H1 (cell line): ENCODE results near the gene RNF39. TPM values are rescaled to one million over a fixed set of nuclear protein-coding genes. Genes with fewer than 3 reads are reported as not detected.

Experiments
- ASH2L ChIP-seq: fragments of 200-600, 300-600 bp; sonication (generic); IDR thresholded peaks from one replicate; pipeline ENCODE4 v1.7.1; 2017; ENCODE audit warnings: low read length
- ATF2 ChIP-seq: IDR thresholded peaks from 2 replicates; pipeline ENCODE4 v1.6.1; 2012; ENCODE audit warnings: low read length, inconsistent platforms
- EGR1 ChIP-seq: IDR thresholded peaks from 2 replicates; pipeline ENCODE4 v1.6.1; 2011; ENCODE audit warnings: low read depth, low read length, borderline replicate concordance
- HDAC2 ChIP-seq, 2 experiments: fragments of 300-600 bp in 1 of 2; sonication (generic) in 1 of 2; IDR thresholded peaks; 2 replicates each; pipeline ENCODE4 v1.6.1; 2011 to 2012; ENCODE audit warnings: low read depth in 2 of 2, low read length in 2 of 2, mild to moderate bottlenecking in 2 of 2, moderate library complexity in 2 of 2, borderline replicate concordance in 1 of 2, inconsistent platforms in 1 of 2
- HDAC6 ChIP-seq: IDR thresholded peaks from one replicate; pipeline ENCODE4 v1.7.1; 2012; ENCODE audit warnings: low read depth, mild to moderate bottlenecking, inconsistent platforms, low read length, moderate library complexity
- KDM4A ChIP-seq: IDR thresholded peaks from one replicate; pipeline ENCODE4 v1.7.1; 2012; ENCODE audit warnings: low read depth, mild to moderate bottlenecking, moderate library complexity, low read length, inconsistent platforms; ENCODE audit not compliant: severe bottlenecking
- NANOG ChIP-seq: IDR thresholded peaks from 2 replicates; pipeline ENCODE4 v1.6.1; 2011; ENCODE audit warnings: low read length, low read depth, mild to moderate bottlenecking, inconsistent platforms; ENCODE audit not compliant: insufficient read depth, poor library complexity, severe bottlenecking
- POU5F1 ChIP-seq: IDR thresholded peaks from 2 replicates; pipeline ENCODE4 v1.6.1; 2011; ENCODE audit warnings: low read depth, mild to moderate bottlenecking, low read length, moderate library complexity
- RAD21 ChIP-seq, 2 experiments: IDR thresholded peaks in 1 of 2; conservative IDR thresholded peaks in 1 of 2; 2 replicates each; pipeline ENCODE4 v1.6.1; 2011; ENCODE audit warnings: low read depth in 2 of 2, low read length in 2 of 2, improper control_type of control experiment in 1 of 2, inconsistent platforms in 1 of 2, mild to moderate bottlenecking in 1 of 2, moderate library complexity in 1 of 2
- SP1 ChIP-seq: IDR thresholded peaks from 2 replicates; pipeline ENCODE4 v1.6.1; 2011; ENCODE audit warnings: low read depth, low read length
- TCF12 ChIP-seq: IDR thresholded peaks from 2 replicates; pipeline ENCODE4 v1.6.1; 2011; ENCODE audit warnings: low read depth, mild to moderate bottlenecking, low read length
- polyA plus RNA-seq, 7 experiments: library from polyadenylated mRNA; depleted of rRNA in 3 of 7; stranded (reverse) in 5 of 7; unstranded in 2 of 7; fragments of >200 nt in 5 of 7; fragments of 200-250 nt in 2 of 7; gene quantifications; 1 replicate in 5 of 7; 2 replicates in 1 of 7; 4 replicates in 1 of 7; pipeline versions ENCODE4 v1.2.1 to v1.2.3, GENCODE V29; 2011 to 2013; ENCODE audit warnings: missing spikeins in 2 of 7, mixed read lengths in 2 of 7
- total RNA-seq: library from RNA; stranded (reverse); fragmentation: NEBNext Ultra II Directional; extraction: Animal tissue kit (Norgen Biotek cat#: 25700); gene quantifications from 2 replicates; pipeline ENCODE4 v1.2.1, GENCODE V29; 2021

Gene RNF39
- total and polyA plus RNA-seq, 2 of the 8 experiments (the other 6 are each of a cell fraction or from before 2014, with no cell fraction given) = 1.4 to 2.3 TPM

- TF ChIP-seq ATF2 (no peak), HDAC6 (no peak), KDM4A (no peak), TCF12 (peak; percentile 53; the same call in 1 of the 2 replicates), EGR1 (no peak), SP1 (no peak), HDAC2 (IDR thresholded peaks at IDR 0.05; ENCODE audit: borderline replicate concordance in 1 of 2, low read depth in 2 of 2, low read length in 2 of 2) (no peak), RAD21 (IDR thresholded peaks at IDR 0.05 in 1 of 2, conservative IDR thresholded peaks at IDR 0.05 in 1 of 2; ENCODE audit: low read depth in 2 of 2, low read length in 2 of 2) (peak; percentile 36 to 47; a peak in 3 of 4 replicates), NANOG (no peak), ASH2L (no peak), POU5F1 (no peak)
Observed at GRCh38 chr6:30075790-30076732, 492 bp upstream of the RNF39 start (continued).
